NK-92 (cell line): ENCODE data around the gene PLCH2.

ENCODE experiments used
- DNase-seq: peaks from one replicate; lab custom pipeline; 2025; ENCODE audit not compliant: unreplicated experiment; lab: John Stamatoyannopoulos, UW

Gene PLCH2

GRCh38 chr1:2510366-2511155 is 34.5 kb downstream of the PLCH2 start:
- DNase-seq: no peak

GRCh38 chr1:2512862-2513421 is 36.9 kb downstream of the PLCH2 start:
- DNase-seq: no peak

GRCh38 chr1:2513939-2514652 is 38.0 kb downstream of the PLCH2 start:
- DNase-seq: no peak

GRCh38 chr1:2514863-2515762 is 39.0 kb downstream of the PLCH2 start:
- no peak for DNase-seq

- DNase-seq: no peak
Measured at GRCh38 chr1:2515763-2516080, 39.6 kb downstream of the PLCH2 start.

GRCh38 chr1:2516124-2516523 is 40.0 kb downstream of the PLCH2 start:
- no peak for DNase-seq

GRCh38 chr1:2516946-2517345 is 40.9 kb downstream of the PLCH2 start:
- DNase-seq: no peak

GRCh38 chr1:2517966-2518365 is 41.9 kb downstream of the PLCH2 start:
- no peak for DNase-seq

- no peak for DNase-seq
Measured at GRCh38 chr1:2518528-2518927, 42.4 kb downstream of the PLCH2 start.

GRCh38 chr1:2519029-2519685 is 43.1 kb downstream of the PLCH2 start:
- DNase-seq: no peak

- DNase-seq: no peak
Measured at GRCh38 chr1:2519729-2520128, 43.6 kb downstream of the PLCH2 start.

GRCh38 chr1:2520206-2520605 is 44.1 kb downstream of the PLCH2 start:
- DNase-seq: no peak

- no peak for DNase-seq
Measured at GRCh38 chr1:2520806-2521205, 44.7 kb downstream of the PLCH2 start.

- no peak for DNase-seq
Measured at GRCh38 chr1:2522230-2522629, 46.1 kb downstream of the PLCH2 start.

- no peak for DNase-seq
Measured at GRCh38 chr1:2523191-2523890, 47.3 kb downstream of the PLCH2 start.

- DNase-seq: no peak
Measured at GRCh38 chr1:2523891-2524609, 48.0 kb downstream of the PLCH2 start.

- no peak for DNase-seq
Measured at GRCh38 chr1:2525572-2525919, 49.5 kb downstream of the PLCH2 start.

GRCh38 chr1:2525920-2526823 is 50.1 kb downstream of the PLCH2 start, which contains the start of gene PANK4:
TSS of gene PANK4 (minus strand) at chr1:2526596. CDS start at chr1:2526587, 9 bp downstream.
- DNase-seq: no peak
